Endothelial cell of umbilical vein (primary cell): ENCODE measurements around the gene PNLIPRP1. TPM values are rescaled to one million over a fixed set of nuclear protein-coding genes. Genes with fewer than 3 reads are reported as not detected.

ENCODE experiments used
- BruUV-seq: library from RNA; stranded (reverse); fragments of 400-500 nt; replicated peaks from 2 replicates; lab custom pipeline; 2021; lab: Mats Ljungman, UMichigan
- CTCF ChIA-PET: fragments of 300-600, 350-600 bp; sonication (Branson Sonifier 250); formaldehyde crosslinking; loops from one replicate; lab custom pipeline; 2021; ENCODE audit warnings: antibody characterized with exemption, inconsistent platforms; lab: Charles Lee
- POLR2A ChIA-PET: fragments of 300-600, 350-600 bp; sonication (Branson Sonifier 250); formaldehyde crosslinking; loops from one replicate; lab custom pipeline; 2021; ENCODE audit warnings: antibody characterized with exemption, inconsistent platforms; lab: Charles Lee
- DNase-seq: peaks from one replicate; pipeline ENCODE4 v3.0.0-alpha.2; 2011; ENCODE audit warnings: low read depth, low spot score
- FAIRE-seq: peaks from 2 replicates; lab custom pipeline; 2011; peaks lifted over from hg19 to GRCh38; lab: Jason Lieb, UNC
- H2AFZ ChIP-seq: 2 replicates; pipeline ENCODE4 v1.6.0; 2012; ENCODE audit warnings: low read depth, low read length, control low read depth, inconsistent platforms
- H3K27ac ChIP-seq: 2 replicates; pipeline ENCODE4 v1.5.1; 2011; ENCODE audit warnings: low read depth, mild to moderate bottlenecking, control low read depth, low read length, moderate library complexity; ENCODE audit not compliant: insufficient read depth
- H3K27me3 ChIP-seq, 2 experiments: 2 replicates each; pipeline versions ENCODE4 v1.6.0 to v1.6.1; 2011; ENCODE audit warnings: low read length in 2 of 2, mixed read lengths in 1 of 2; ENCODE audit not compliant: control insufficient read depth in 2 of 2, insufficient read depth in 2 of 2
- H3K36me3 ChIP-seq, 2 experiments: 2 replicates in 1 of 2; 3 replicates in 1 of 2; pipeline ENCODE4 v1.5.1; 2011; ENCODE audit warnings: low read length in 2 of 2, mild to moderate bottlenecking in 1 of 2, moderate library complexity in 1 of 2; ENCODE audit not compliant: control insufficient read depth in 2 of 2, insufficient read depth in 2 of 2; ENCODE audit errors: extremely low read depth in 1 of 2
- H3K4me1 ChIP-seq: 3 replicates; pipeline ENCODE4 v1.5.1; 2011; ENCODE audit warnings: mild to moderate bottlenecking, low read length; ENCODE audit not compliant: control insufficient read depth, insufficient read depth; ENCODE audit errors: extremely low read depth
- H3K4me2 ChIP-seq: 2 replicates; pipeline ENCODE4 v1.6.1; 2011; ENCODE audit warnings: low read length, control low read depth, mixed read lengths; ENCODE audit not compliant: insufficient read depth
- H3K4me3 ChIP-seq, 3 experiments: fragments of 200-600 bp in 1 of 3; sonication (generic), shearing (Covaris generic) in 1 of 3; replicated peaks in 1 of 3; 2 replicates each; pipeline ENCODE4 v1.5.1; 2011 to 2016; ENCODE audit warnings: control low read depth in 3 of 3, low read length in 3 of 3, mild to moderate bottlenecking in 2 of 3, inconsistent platforms in 1 of 3, low read depth in 1 of 3, moderate library complexity in 1 of 3; ENCODE audit not compliant: insufficient read depth in 1 of 3
- H3K79me2 ChIP-seq: 2 replicates; pipeline ENCODE4 v1.6.0; 2012; ENCODE audit warnings: low read length, inconsistent platforms; ENCODE audit not compliant: control insufficient read depth, insufficient read depth
- H3K9ac ChIP-seq: replicated peaks from 2 replicates; pipeline ENCODE3; 2011; ENCODE audit warnings: low read length, control low read depth; ENCODE audit not compliant: insufficient read depth; ENCODE audit errors: extremely low read depth
- H3K9me1 ChIP-seq: replicated peaks from 3 replicates; pipeline ENCODE4 v1.6.0; 2011; ENCODE audit warnings: mild to moderate bottlenecking, low read length; ENCODE audit not compliant: control insufficient read depth, insufficient read depth; ENCODE audit errors: extremely low read depth
- H3K9me3 ChIP-seq: replicated peaks from 2 replicates; pipeline ENCODE4 v1.5.1; 2012; ENCODE audit warnings: low read length, inconsistent platforms; ENCODE audit not compliant: control insufficient read depth, insufficient read depth
- H4K20me1 ChIP-seq: replicated peaks from 2 replicates; pipeline ENCODE3; 2011; ENCODE audit warnings: mild to moderate bottlenecking, low read length; ENCODE audit not compliant: control insufficient read depth, insufficient read depth; ENCODE audit errors: extremely low read depth
- EZH2 ChIP-seq: IDR thresholded peaks from 2 replicates; pipeline ENCODE4 v1.6.1; 2012; ENCODE audit warnings: borderline replicate concordance, low read depth, mild to moderate bottlenecking, moderate library complexity, low read length, inconsistent platforms; ENCODE audit not compliant: severe bottlenecking
- FOS ChIP-seq: IDR thresholded peaks from 2 replicates; pipeline ENCODE4 v1.6.1; 2011; ENCODE audit warnings: mild to moderate bottlenecking, low read length, moderate library complexity, borderline replicate concordance; ENCODE audit not compliant: insufficient read depth
- GATA2 ChIP-seq: IDR thresholded peaks from 2 replicates; pipeline ENCODE4 v1.7.0; 2011; ENCODE audit warnings: low read depth, mild to moderate bottlenecking, moderate library complexity, mixed read lengths, low read length; ENCODE audit not compliant: insufficient read length, insufficient read depth
- MYC ChIP-seq: IDR thresholded peaks from one replicate; pipeline ENCODE4 v1.6.1; 2011; ENCODE audit warnings: mild to moderate bottlenecking, low read depth, low read length
- POLR2A ChIP-seq: IDR thresholded peaks from 2 replicates; pipeline ENCODE4 v1.6.1; 2012; ENCODE audit warnings: low read depth, mild to moderate bottlenecking, control low read depth, low read length
- POLR2AphosphoS5 ChIP-seq: IDR thresholded peaks from 2 replicates; pipeline ENCODE4 v1.6.1; 2012; ENCODE audit warnings: low read depth, mild to moderate bottlenecking, control low read depth, low read length, moderate library complexity; ENCODE audit not compliant: insufficient read depth
- dilution Hi-C: fragments of 300-500 bp; cut with MboI; formaldehyde crosslinking; loops from one replicate; pipeline ENCODE4 v1.15.0; 2019; ENCODE audit warnings: low sequenced_read_pairs; ENCODE audit not compliant: extremely low pct_ligation_motif_present
- intact Hi-C: fragments of 100-400 bp; cut with micrococcal nuclease; formaldehyde crosslinking; loops from one replicate; pipeline ENCODE4 v1.10.0; 2022
- polyA plus RNA-seq, 4 experiments: library from polyadenylated mRNA; depleted of rRNA in 3 of 4; stranded (reverse) in 3 of 4; unstranded in 1 of 4; fragments of >200 nt; gene quantifications; 2 replicates each; pipeline versions ENCODE4 v1.2.1 to v1.2.3, GENCODE V29; 2011 to 2012; ENCODE audit warnings: missing spikeins in 1 of 4
- total RNA-seq: library from RNA; stranded (reverse); gene quantifications from 2 replicates; pipeline ENCODE4 v1.2.3, GENCODE V29; 2021
- TF ChIP-seq, protein P1 (sequence below), 2 donors: IDR thresholded peaks; 1 replicate in 1 of 2; 2 replicates in 1 of 2; pipeline ENCODE4 v1.5.1; 2011; ENCODE audit warnings: low read length in 2 of 2, mild to moderate bottlenecking in 2 of 2, moderate library complexity in 2 of 2, control low read depth in 1 of 2, inconsistent platforms in 1 of 2, low read depth in 1 of 2; ENCODE audit not compliant: insufficient read depth in 1 of 2; ENCODE audit errors: extremely low read depth in 1 of 2

Gene PNLIPRP1
- total and polyA plus RNA-seq, 2 donors (not counting 3 experiments of a cell fraction or from before 2014, with no cell fraction given): not detected

DNA sequence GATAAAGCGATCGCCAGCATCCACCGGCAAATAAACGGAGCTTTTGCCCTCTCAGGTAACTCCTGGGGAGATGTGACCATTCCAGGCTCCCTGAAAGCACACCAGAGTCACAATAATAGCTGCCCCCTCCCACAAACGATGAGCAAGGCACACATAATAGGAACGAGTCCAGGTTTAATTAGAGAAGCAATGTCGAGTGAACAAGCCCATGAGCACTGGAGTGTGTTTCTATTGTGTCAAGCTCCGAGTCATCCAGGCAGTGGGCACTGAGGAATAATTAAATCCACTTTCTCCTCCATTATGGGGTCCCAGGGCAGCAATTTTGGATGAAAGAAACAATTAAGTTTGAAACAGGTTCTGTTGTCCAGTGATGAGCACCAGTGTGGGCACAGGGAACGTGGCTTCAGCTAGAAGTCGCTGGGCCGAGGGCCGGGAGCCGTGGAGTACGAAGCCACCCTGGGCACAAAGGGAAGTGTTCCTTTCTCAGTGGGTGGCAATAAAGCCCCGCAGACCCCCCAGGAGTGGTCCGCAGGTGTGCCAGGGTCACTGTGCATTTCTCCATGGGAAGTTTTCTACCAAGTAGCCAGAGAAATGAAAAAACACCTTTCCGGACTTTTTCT lies 41.9 kb downstream of the PNLIPRP1 start:
- no peaks in the 10 kb centered on the region for H3K4me1 ChIP-seq
- CTCF ChIA-PET: no interaction called here
- no peaks in the 10 kb centered on the region for H4K20me1 ChIP-seq
- no peak overlapping the region for H3K9ac ChIP-seq
- H3K4me3 ChIP-seq: no peak overlapping the region
- FAIRE-seq (no peak), DNase-seq (no peak)
- BruUV-seq: no TSS peak
- no peaks in the 10 kb centered on the region for H3K79me2 ChIP-seq
- H3K36me3 ChIP-seq: no peaks in the 10 kb centered on the region
- H3K9me1 ChIP-seq: no peaks in the 10 kb centered on the region
- no peak overlapping the region for H2AFZ ChIP-seq
- POLR2A ChIA-PET: no interaction called here
- dilution Hi-C loops (no loop called here), intact Hi-C loops (no loop called here)
- TF ChIP-seq, protein P1, sequence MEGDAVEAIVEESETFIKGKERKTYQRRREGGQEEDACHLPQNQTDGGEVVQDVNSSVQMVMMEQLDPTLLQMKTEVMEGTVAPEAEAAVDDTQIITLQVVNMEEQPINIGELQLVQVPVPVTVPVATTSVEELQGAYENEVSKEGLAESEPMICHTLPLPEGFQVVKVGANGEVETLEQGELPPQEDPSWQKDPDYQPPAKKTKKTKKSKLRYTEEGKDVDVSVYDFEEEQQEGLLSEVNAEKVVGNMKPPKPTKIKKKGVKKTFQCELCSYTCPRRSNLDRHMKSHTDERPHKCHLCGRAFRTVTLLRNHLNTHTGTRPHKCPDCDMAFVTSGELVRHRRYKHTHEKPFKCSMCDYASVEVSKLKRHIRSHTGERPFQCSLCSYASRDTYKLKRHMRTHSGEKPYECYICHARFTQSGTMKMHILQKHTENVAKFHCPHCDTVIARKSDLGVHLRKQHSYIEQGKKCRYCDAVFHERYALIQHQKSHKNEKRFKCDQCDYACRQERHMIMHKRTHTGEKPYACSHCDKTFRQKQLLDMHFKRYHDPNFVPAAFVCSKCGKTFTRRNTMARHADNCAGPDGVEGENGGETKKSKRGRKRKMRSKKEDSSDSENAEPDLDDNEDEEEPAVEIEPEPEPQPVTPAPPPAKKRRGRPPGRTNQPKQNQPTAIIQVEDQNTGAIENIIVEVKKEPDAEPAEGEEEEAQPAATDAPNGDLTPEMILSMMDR (IDR thresholded peaks at IDR 0.05; ENCODE audit: extremely low read depth in 1 of 2, insufficient read depth in 1 of 2, low read depth in 1 of 2, low read length in 2 of 2): no peak
- no peak for TF ChIP-seq EZH2
- TF ChIP-seq POLR2AphosphoS5: no peak
- no peak for TF ChIP-seq POLR2A
- no peak for TF ChIP-seq GATA2
- no peaks in the 10 kb centered on the region for H3K9me3 ChIP-seq
- no peak overlapping the region for H3K4me2 ChIP-seq
- no peak overlapping the region for H3K27ac ChIP-seq
- no peaks in the 10 kb centered on the region for H3K27me3 ChIP-seq

DNA sequence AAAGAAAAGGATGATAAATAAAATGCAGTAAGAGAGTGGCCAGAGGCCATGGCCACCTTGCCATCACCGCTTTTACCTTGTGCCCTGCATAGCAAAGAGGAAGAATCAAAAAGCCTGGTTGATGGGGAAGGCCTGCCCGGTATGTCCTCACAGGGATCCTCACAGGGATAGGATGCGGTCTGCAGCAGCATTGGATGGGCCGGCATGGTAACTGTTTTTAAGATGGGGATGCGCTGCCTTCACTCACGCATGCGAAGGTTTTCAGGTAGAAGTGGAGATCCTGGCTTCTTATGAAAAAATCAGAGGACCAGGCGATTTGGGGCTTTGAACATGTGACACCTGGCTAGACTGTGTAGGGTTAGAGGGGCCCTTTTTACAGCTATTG lies 42.4 kb downstream of the PNLIPRP1 start:
- H3K79me2 ChIP-seq: no peaks in the 10 kb centered on the region
- no peaks in the 10 kb centered on the region for H3K9me1 ChIP-seq
- FAIRE-seq: no peak
- H3K9me3 ChIP-seq: no peaks in the 10 kb centered on the region
- no peak overlapping the region for H2AFZ ChIP-seq
- H3K36me3 ChIP-seq: no peaks in the 10 kb centered on the region
- H4K20me1 ChIP-seq: no peaks in the 10 kb centered on the region
- no peak overlapping the region for H3K27ac ChIP-seq
- H3K9ac ChIP-seq: no peak overlapping the region
- intact Hi-C loops (no loop called here), dilution Hi-C loops (no loop called here)
- H3K4me2 ChIP-seq: no peak overlapping the region
- no TSS peak for BruUV-seq
- TF ChIP-seq MYC (no peak), FOS (no peak)
- TF ChIP-seq, protein P1 (IDR thresholded peaks at IDR 0.05; ENCODE audit: extremely low read depth in 1 of 2, insufficient read depth in 1 of 2, low read depth in 1 of 2, low read length in 2 of 2): no peak
- CTCF ChIA-PET: no interaction called here
- POLR2A ChIA-PET: no interaction called here
- DNase-seq: no peak
- no peaks in the 10 kb centered on the region for H3K27me3 ChIP-seq
- H3K4me3 ChIP-seq: no peak overlapping the region
- no peaks in the 10 kb centered on the region for H3K4me1 ChIP-seq
